ENCODE measurements around the gene COL27A1.

COL27A1 gene

DNA sequence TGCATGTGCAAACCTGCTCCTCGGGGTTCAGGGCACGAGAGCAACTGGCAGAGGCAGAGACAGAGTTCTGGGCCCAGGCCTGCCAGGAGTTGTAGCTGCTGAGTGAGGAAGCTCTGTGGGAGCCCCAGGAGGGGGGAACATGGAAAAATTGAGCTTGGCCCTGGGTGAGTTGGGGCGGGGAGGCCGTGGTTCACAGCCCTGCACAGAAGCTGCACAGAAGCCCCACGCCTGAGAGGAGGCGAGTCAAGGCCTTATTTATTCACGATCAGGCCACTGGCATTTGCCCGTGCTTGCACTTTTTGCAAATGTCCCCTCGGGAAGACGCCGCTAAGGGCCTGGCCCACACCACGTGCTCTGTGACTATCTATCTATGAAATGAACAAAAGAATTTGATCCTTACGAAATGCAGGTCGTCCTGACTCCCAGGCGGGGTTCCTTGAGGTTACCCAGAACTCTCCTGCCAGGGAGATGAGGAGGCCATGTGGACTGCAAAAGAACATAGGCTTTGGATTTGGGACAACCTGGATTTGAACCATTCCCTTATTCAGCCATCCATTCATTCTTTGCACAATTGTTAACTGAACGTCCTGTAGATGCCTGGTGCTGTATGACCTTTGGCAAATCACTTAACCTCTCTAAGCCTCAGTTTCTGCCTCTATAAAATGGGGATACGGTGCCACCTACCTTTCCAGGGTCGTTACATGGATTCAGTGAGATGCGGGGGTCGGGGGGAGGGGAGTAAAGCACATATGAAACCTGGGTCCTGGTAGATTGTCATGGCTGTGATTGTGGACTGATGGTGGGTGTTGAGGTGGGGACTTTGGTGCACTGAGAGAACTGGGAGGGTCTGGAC, 17.9 kb downstream of the COL27A1 start:
- Histone ChIP-seq H3K9ac (ENCODE audit: low read length) (peak overlapping the region; percentile 34), H3K36me3 (ENCODE audit: control insufficient read depth, insufficient read depth, low read length, severe bottlenecking) (peaks cover 30% of the 10 kb centered on the region), H3K9me3 (ENCODE audit: control insufficient read depth, low read length) (no peaks in the 10 kb centered on the region), H3K27me3 (replicated peaks; ENCODE audit: control insufficient read depth, insufficient read depth, low read length) (no peaks in the 10 kb centered on the region), H3K4me1 (ENCODE audit: control insufficient read depth, insufficient read depth, low read length) (peaks cover 32% of the 10 kb centered on the region), H3K4me3 (ENCODE audit: low read length) (no peak overlapping the region)
- peak; percentile 75 for DNase-seq (ENCODE audit: low read depth)

- H3K9me3 ChIP-seq (ENCODE audit: control insufficient read depth, low read length): no peaks in the 10 kb centered on the region
- DNase-seq (ENCODE audit: low read depth): no peak
- H3K9ac ChIP-seq (ENCODE audit: low read length): no peak overlapping the region
- H3K4me3 ChIP-seq (ENCODE audit: low read length): no peak overlapping the region
- no peaks in the 10 kb centered on the region for H3K27me3 ChIP-seq (replicated peaks; ENCODE audit: control insufficient read depth, insufficient read depth, low read length)
- H3K36me3 ChIP-seq (ENCODE audit: control insufficient read depth, insufficient read depth, low read length, severe bottlenecking): peaks cover 26% of the 10 kb centered on the region
- peaks cover 41% of the 10 kb centered on the region for H3K4me1 ChIP-seq (ENCODE audit: control insufficient read depth, insufficient read depth, low read length)
These were observed 19.2 kb downstream of the COL27A1 start for GRCh38 chr9:114174557-114174875.

DNA sequence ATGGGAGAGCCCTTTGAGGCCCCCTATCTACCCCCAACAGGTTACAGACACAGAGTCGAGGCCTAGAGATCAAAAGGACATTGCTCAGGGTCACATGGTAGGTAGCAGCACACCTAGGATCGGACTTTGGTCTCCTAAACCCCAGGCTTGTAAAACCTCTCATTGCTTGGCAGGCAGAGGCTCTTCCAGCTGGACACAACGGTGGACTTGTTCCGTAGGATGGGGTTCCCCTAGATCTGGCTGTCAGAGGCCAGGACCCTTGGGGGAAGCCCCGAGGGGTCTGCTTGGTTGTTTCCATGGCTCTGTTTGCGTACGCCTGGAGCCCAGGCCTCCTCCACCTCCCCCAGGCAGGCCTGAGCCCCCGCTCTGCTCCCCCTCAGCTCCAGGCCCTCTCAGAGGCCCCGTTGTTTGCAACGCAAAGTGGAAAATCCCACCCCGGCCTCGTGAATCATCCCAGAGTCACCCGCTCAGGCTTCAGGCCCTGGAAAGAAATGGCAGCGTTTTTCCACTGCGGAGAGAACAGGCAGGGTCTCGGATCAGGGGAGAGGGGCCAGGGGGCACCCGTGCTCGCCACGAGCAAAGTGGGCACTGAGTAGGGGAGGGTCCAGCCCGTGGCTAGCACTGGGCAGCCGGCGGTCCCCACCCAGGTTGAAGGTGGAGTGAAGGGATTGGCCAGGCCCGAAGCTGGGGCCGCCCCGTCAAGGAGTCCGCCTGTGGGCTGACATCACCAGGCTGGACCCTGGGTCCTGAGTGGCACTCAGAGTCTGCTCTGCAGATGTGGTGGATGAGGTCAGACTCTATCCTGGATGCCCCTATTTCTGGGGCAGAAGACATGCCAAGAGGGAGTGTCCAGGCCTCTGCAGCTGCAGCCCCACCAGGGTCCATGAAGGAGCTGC, 19.8 kb downstream of the COL27A1 start:
- Histone ChIP-seq H3K4me1 (ENCODE audit: control insufficient read depth, insufficient read depth, low read length) (peaks cover 38% of the 10 kb centered on the region), H3K36me3 (ENCODE audit: control insufficient read depth, insufficient read depth, low read length, severe bottlenecking) (peaks cover 20% of the 10 kb centered on the region), H3K4me3 (ENCODE audit: low read length) (no peak overlapping the region), H3K9me3 (ENCODE audit: control insufficient read depth, low read length) (no peaks in the 10 kb centered on the region), H3K9ac (ENCODE audit: low read length) (no peak overlapping the region), H3K27me3 (replicated peaks; ENCODE audit: control insufficient read depth, insufficient read depth, low read length) (no peaks in the 10 kb centered on the region)
- peak; percentile 86 for DNase-seq (ENCODE audit: low read depth)

GRCh38 chr9:114176624-114177291, 21.4 kb downstream of the COL27A1 start:
- H3K4me3 ChIP-seq (ENCODE audit: low read length): no peak overlapping the region
- peaks cover 45% of the 10 kb centered on the region for H3K4me1 ChIP-seq (ENCODE audit: control insufficient read depth, insufficient read depth, low read length)
- no peak for DNase-seq (ENCODE audit: low read depth)
- H3K9me3 ChIP-seq (ENCODE audit: control insufficient read depth, low read length): no peaks in the 10 kb centered on the region
- no peak overlapping the region for H3K9ac ChIP-seq (ENCODE audit: low read length)
- no peaks in the 10 kb centered on the region for H3K27me3 ChIP-seq (replicated peaks; ENCODE audit: control insufficient read depth, insufficient read depth, low read length)
- H3K36me3 ChIP-seq (ENCODE audit: control insufficient read depth, insufficient read depth, low read length, severe bottlenecking): peaks cover 15% of the 10 kb centered on the region

GRCh38 chr9:114177423-114178064, 22.2 kb downstream of the COL27A1 start:
- Histone ChIP-seq H3K4me1 (ENCODE audit: control insufficient read depth, insufficient read depth, low read length) (peaks cover 40% of the 10 kb centered on the region), H3K36me3 (ENCODE audit: control insufficient read depth, insufficient read depth, low read length, severe bottlenecking) (peaks cover 14% of the 10 kb centered on the region), H3K27me3 (replicated peaks; ENCODE audit: control insufficient read depth, insufficient read depth, low read length) (no peaks in the 10 kb centered on the region), H3K4me3 (ENCODE audit: low read length) (no peak overlapping the region), H3K9ac (ENCODE audit: low read length) (no peak overlapping the region), H3K9me3 (ENCODE audit: control insufficient read depth, low read length) (no peaks in the 10 kb centered on the region)
- DNase-seq (ENCODE audit: low read depth): peak; percentile 60

- no peaks in the 10 kb centered on the region for H3K27me3 ChIP-seq (replicated peaks; ENCODE audit: control insufficient read depth, insufficient read depth, low read length)
- no peak overlapping the region for H3K9ac ChIP-seq (ENCODE audit: low read length)
- no peak for DNase-seq (ENCODE audit: low read depth)
- no peak overlapping the region for H3K4me3 ChIP-seq (ENCODE audit: low read length)
- peaks cover 20% of the 10 kb centered on the region for H3K36me3 ChIP-seq (ENCODE audit: control insufficient read depth, insufficient read depth, low read length, severe bottlenecking)
- H3K4me1 ChIP-seq (ENCODE audit: control insufficient read depth, insufficient read depth, low read length): peaks cover 35% of the 10 kb centered on the region
- no peaks in the 10 kb centered on the region for H3K9me3 ChIP-seq (ENCODE audit: control insufficient read depth, low read length)
These were observed 22.7 kb downstream of the COL27A1 start for GRCh38 chr9:114178076-114178475.

DNA sequence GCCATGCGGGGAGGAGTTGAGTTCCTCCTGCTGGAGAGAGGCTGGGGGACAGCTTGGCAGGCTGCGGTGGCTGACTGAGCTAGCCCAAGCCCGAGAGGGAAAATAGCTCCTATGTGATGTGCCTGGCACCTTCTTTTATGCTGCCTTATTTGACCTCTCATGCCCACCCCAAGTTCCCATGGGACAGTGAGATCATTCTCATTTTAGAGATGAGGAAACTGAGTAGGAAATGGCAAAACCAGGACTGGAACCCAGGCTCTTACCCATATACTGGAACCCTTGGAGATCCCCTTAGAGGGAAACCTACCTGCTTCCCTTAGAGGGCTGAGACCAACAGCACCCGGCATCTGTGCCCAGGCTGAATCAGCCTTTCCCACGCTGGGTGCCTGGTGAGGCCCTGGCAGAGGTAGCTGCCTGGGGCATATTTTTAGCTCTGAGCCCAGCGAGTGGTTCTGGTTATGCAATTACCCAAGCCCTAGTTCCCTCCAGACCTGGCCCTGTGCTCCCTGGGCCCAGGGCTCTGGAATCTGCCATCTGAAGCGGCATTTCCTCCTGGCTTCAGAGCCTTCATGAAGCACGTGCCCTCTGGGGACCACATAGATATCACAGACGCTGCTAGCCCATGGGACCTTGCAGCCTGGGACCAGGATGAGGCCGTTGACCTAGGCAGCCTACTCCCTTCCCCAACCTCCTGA, 23.6 kb downstream of the COL27A1 start:
- Histone ChIP-seq H3K27me3 (replicated peaks; ENCODE audit: control insufficient read depth, insufficient read depth, low read length) (no peaks in the 10 kb centered on the region), H3K9ac (ENCODE audit: low read length) (no peak overlapping the region), H3K36me3 (ENCODE audit: control insufficient read depth, insufficient read depth, low read length, severe bottlenecking) (peaks cover 25% of the 10 kb centered on the region), H3K9me3 (ENCODE audit: control insufficient read depth, low read length) (no peaks in the 10 kb centered on the region), H3K4me3 (ENCODE audit: low read length) (no peak overlapping the region), H3K4me1 (ENCODE audit: control insufficient read depth, insufficient read depth, low read length) (peaks cover 32% of the 10 kb centered on the region)
- peak; percentile 51 for DNase-seq (ENCODE audit: low read depth)

DNA sequence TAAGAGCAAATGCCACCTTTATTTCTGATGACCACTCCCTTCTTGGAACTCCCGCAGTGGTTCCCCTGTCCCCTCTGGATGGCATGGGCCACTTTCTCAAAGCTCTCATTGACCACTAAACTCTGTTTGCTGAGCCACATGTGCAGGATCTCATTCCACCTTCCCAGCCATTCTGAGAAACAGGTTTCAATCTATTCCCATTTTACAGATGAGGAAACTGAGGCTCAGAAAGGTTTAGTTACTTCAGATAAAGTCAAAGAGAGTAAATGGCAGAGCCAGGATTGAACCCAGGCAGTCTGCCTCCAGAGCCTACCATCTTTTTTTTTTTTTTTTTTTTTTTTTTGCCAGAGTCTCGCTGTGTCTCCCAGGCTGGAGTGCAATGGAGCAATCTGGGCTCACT, 24.2 kb downstream of the COL27A1 start:
- H3K36me3 ChIP-seq (ENCODE audit: control insufficient read depth, insufficient read depth, low read length, severe bottlenecking): peaks cover 31% of the 10 kb centered on the region
- H3K9ac ChIP-seq (ENCODE audit: low read length): no peak overlapping the region
- no peak overlapping the region for H3K4me3 ChIP-seq (ENCODE audit: low read length)
- peaks cover 32% of the 10 kb centered on the region for H3K4me1 ChIP-seq (ENCODE audit: control insufficient read depth, insufficient read depth, low read length)
- H3K9me3 ChIP-seq (ENCODE audit: control insufficient read depth, low read length): no peaks in the 10 kb centered on the region
- no peaks in the 10 kb centered on the region for H3K27me3 ChIP-seq (replicated peaks; ENCODE audit: control insufficient read depth, insufficient read depth, low read length)
- no peak for DNase-seq (ENCODE audit: low read depth)

DNA sequence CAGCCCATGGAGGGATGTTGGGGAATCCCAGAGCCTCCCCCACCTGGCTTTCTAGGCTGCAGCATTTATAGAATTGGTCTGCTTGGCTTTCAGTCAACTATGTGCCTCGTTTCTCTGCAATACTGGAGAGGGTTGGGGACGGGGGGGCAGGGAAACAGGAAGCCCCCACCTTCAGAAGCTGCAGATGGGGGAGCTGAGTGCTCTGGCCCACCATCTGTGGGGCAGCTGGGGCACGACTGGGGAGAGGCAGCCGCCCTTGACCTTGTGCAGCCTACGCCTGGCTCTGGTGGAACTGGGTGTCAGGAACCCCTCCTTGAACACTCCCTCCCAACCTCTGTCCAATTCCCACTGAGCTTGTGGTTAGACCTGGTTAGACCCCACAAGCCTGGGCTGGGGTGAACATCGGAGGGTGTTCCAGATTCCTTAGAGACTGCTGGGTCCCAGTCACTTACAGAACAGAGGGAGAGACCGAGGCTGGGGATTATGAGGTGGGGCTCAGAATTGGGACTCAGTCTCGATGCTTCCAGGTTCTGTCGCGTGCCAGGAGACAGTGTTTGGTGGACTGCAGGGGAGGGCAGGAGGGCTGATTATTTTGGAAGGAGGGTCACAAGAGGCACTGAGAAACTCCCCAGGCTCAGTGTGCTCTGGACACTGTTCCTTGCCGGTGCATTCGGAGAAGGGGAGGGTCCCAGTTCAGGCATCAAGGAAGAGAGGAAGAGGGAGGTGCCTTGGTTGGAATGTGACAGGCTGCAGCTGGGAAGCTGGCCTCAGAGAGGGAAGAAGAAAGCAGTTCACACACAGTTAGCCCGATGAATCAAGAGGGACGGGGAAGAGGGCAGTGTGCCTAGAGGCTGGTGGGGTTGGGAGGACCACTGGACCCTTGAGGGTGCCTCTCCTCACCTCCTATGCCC, 25.6 kb downstream of the COL27A1 start:
- no peak overlapping the region for H3K4me3 ChIP-seq (ENCODE audit: low read length)
- H3K4me1 ChIP-seq (ENCODE audit: control insufficient read depth, insufficient read depth, low read length): peaks cover 32% of the 10 kb centered on the region
- peak; percentile 64 for DNase-seq (ENCODE audit: low read depth)
- no peaks in the 10 kb centered on the region for H3K27me3 ChIP-seq (replicated peaks; ENCODE audit: control insufficient read depth, insufficient read depth, low read length)
- no peaks in the 10 kb centered on the region for H3K9me3 ChIP-seq (ENCODE audit: control insufficient read depth, low read length)
- no peak overlapping the region for H3K9ac ChIP-seq (ENCODE audit: low read length)
- H3K36me3 ChIP-seq (ENCODE audit: control insufficient read depth, insufficient read depth, low read length, severe bottlenecking): peaks cover 43% of the 10 kb centered on the region

All from adipocyte (in vitro differentiated cells).